DND-41 (cell line): ENCODE results near the gene ICA1.

Experiments used
- CTCF ChIP-seq: IDR thresholded peaks from 2 replicates; pipeline ENCODE4 v1.5.1; 2012; ENCODE audit warnings: borderline replicate concordance, low read length, moderate library complexity, mild to moderate bottlenecking; ENCODE audit not compliant: poor library complexity, severe bottlenecking; ENCODE audit errors: extremely low read depth
- EZH2 ChIP-seq: IDR thresholded peaks from 3 replicates; pipeline ENCODE4 v1.6.1; 2012; ENCODE audit warnings: borderline replicate concordance, low read depth, mild to moderate bottlenecking, moderate library complexity, low read length, inconsistent platforms; ENCODE audit not compliant: severe bottlenecking

- no peak for TF ChIP-seq CTCF
- TF ChIP-seq EZH2, result no peak
These were observed 16.2 kb upstream of the ICA1 start for GRCh38 chr7:8278183-8278582.
